Fibroblast of mammary gland (primary cell): ENCODE results near the gene NOLC1.

Experiments used
- DNase-seq: peaks from one replicate; pipeline ENCODE4 v3.0.0-alpha.2; 2010; ENCODE audit warnings: low read depth
- H3K4me3 ChIP-seq: 2 replicates; pipeline ENCODE4 v1.5.1; 2011; ENCODE audit warnings: low read depth, mild to moderate bottlenecking, low read length, moderate library complexity; ENCODE audit not compliant: control insufficient read depth
- TF ChIP-seq, protein P1 (sequence below): conservative IDR thresholded peaks from 2 replicates; pipeline ENCODE4 v1.5.1; 2011; ENCODE audit warnings: low read depth, low read length, inconsistent platforms; ENCODE audit not compliant: control insufficient read depth, insufficient read depth

The NOLC1 gene

DNA sequence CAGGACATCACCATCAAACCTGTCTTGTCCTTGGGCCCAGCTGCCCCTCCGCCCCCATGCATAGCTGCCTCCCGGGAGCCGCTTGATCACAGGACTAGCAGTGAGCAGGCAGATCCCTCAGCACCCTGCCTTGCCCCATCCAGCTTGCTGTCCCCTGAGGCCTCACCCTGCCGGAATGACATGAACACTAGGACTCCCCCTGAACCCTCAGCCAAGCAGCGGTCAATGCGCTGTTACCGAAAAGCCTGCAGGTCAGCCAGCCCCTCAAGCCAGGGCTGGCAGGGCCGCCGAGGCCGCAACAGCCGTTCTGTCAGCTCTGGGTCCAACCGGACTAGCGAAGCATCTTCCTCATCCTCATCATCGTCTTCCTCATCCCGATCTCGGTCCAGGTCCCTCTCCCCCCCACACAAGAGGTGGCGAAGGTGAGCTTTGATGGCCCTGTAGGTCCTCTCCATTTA is 5.2 kb upstream of the NOLC1 start:
- DNase-seq: no peak
- H3K4me3 ChIP-seq: no peak overlapping the region
- TF ChIP-seq, protein P1, sequence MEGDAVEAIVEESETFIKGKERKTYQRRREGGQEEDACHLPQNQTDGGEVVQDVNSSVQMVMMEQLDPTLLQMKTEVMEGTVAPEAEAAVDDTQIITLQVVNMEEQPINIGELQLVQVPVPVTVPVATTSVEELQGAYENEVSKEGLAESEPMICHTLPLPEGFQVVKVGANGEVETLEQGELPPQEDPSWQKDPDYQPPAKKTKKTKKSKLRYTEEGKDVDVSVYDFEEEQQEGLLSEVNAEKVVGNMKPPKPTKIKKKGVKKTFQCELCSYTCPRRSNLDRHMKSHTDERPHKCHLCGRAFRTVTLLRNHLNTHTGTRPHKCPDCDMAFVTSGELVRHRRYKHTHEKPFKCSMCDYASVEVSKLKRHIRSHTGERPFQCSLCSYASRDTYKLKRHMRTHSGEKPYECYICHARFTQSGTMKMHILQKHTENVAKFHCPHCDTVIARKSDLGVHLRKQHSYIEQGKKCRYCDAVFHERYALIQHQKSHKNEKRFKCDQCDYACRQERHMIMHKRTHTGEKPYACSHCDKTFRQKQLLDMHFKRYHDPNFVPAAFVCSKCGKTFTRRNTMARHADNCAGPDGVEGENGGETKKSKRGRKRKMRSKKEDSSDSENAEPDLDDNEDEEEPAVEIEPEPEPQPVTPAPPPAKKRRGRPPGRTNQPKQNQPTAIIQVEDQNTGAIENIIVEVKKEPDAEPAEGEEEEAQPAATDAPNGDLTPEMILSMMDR: no peak

DNA sequence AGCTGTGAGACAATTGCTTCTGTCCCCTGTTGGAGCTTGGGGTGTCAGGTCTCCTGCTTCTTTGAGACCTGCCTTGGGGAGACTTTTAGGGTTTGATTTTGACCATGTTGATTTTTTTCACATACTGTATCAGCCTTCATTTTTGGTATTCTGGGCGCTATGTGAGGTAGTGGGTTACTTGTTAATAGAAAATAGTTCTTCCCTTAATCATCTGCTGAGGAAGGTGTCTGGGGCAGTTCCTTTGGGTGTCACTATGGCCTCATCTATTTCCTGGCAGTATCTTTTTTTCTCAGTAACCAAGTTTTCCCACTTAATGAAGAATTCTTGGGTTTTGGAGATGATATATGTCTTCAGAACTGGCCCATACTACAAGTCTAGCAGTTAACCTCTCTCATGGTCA is 4.6 kb upstream of the NOLC1 start:
- H3K4me3 ChIP-seq: no peak overlapping the region
- no peak for DNase-seq
- TF ChIP-seq, protein P1: no peak

DNA sequence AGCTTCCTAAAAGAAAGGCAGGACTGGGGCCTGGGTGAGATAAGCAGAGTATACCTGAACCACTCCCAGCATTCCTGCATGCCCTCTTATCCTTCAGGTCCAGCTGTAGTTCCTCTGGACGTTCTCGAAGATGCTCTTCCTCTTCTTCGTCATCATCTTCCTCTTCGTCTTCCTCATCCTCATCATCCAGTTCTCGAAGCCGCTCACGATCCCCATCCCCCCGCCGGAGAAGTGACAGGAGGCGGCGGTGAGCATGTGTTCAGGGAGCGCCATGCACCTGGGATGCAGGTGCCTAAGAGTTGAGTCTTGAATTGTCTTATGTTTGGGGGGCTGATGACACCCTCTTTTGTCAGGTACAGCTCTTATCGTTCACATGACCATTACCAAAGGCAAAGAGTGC is 3.9 kb upstream of the NOLC1 start:
- no peak for DNase-seq
- TF ChIP-seq, protein P1: no peak
- no peak overlapping the region for H3K4me3 ChIP-seq

DNA sequence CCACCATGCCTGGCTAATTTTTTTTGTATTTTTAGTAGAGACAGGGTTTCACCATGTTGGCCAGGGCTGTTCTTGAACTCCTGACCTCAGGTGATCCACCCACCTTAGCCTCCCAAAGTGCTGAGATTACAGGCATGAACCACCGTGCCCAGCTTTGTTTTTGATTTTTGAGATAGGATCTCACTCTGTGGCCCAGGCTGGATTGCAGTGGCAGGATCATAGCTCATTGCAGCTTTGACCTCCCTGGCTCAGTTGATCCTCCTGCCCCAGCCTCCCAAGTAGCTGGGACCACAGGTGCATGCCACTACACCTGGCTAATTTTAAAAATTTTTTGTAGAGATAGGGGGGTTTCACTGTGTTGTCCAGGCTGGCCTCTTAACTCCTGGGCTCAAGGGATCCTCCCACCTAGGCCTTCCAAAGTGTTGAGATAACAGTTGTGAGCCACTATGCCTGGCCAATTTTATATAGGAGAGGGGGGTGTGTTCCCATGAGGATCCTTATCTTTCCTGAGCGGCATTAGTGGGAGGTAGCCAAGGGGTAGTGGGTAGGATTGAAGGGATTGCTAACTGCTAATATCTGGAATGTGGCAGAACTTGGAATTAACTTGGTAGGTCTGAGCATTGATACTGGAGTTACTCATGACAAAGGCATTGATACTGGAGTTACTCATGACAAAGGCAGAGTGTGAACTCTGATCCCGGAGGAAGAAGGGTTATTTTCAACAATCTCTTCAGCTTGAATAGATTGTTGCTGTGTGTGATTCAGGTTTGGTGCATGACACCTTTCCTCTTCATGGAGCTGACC is 1.0 kb upstream of the NOLC1 start:
- TF ChIP-seq, protein P1: no peak
- peak overlapping the region; percentile 41 for H3K4me3 ChIP-seq
- peak; percentile 72 for DNase-seq

DNA sequence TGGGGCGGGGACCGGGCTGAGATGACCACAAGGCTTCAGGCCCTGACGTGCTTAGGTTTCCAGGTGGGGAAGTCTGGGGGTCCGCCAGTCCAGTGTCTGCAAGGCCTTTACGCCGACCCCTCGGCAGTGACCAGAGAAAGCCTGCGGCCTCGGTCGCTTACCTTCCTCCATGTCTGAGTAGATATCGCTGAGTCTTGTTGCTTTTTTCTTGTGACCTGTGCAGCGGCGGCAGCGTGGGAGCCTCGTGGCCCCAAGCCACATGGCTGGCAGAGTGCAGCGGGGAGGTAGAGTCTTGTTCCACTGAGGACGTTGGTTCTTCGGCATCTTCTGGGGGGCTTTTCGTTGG is 329 bp downstream of the NOLC1 start:
- TF ChIP-seq, protein P1: no peak
- peak overlapping the region; percentile 99 for H3K4me3 ChIP-seq
- DNase-seq: peak; percentile 26

DNA sequence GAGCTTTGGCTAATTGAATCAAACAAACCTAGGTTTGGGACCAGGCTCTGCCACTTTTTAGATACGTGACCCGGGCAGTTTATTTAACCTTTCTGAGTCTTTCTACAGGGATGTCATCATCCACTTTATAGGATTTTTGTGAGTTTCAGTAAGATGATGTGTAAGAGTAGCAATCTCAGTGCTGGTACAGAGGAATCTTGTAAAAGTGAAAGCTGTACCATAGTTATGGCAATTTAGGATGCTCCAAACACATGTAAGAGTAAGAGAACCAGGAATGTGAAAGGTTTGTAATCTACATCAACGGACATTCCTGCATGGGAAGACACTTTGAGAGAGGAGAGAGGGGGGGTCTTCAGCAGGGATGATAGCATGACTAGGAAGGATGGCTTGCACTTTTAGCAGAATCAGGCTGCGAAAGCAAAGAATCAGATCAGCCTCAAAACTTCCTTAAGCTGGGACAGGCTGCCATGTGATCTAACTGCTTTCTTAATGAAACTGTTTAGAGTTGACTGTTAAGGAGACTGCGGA is 968 bp downstream of the NOLC1 start:
- no peak for DNase-seq
- H3K4me3 ChIP-seq: peak overlapping the region; percentile 99
- TF ChIP-seq, protein P1: no peak
